ENCODE data around the gene RCN1. TPM values are rescaled to one million over a fixed set of nuclear protein-coding genes. Genes with fewer than 3 reads are reported as not detected.

RCN1 gene
- total and polyA plus RNA-seq, 9 of the 15 experiments (the other 6 are each of a cell fraction or from before 2014, with no cell fraction given) = 2.1 to 8.7 (median 7.2) TPM

- no peak for FAIRE-seq
Observed at GRCh38 chr11:32116668-32117067, 25.8 kb downstream of the RCN1 start.

More at GRCh38 chr11:32116668-32117067, 25.8 kb downstream of the RCN1 start:
- no peaks in the 10 kb centered on the region for H3K9me1 ChIP-seq (ENCODE audit: control insufficient read depth, insufficient read depth, low read length)
- CTCF ChIA-PET (ENCODE audit: low intra/inter-chr PET ratio) = no interaction called here
- H3K27ac ChIP-seq (ENCODE audit: extremely low read depth, low read depth, low read length) = no peak overlapping the region
- TF ChIP-seq, protein P1, sequence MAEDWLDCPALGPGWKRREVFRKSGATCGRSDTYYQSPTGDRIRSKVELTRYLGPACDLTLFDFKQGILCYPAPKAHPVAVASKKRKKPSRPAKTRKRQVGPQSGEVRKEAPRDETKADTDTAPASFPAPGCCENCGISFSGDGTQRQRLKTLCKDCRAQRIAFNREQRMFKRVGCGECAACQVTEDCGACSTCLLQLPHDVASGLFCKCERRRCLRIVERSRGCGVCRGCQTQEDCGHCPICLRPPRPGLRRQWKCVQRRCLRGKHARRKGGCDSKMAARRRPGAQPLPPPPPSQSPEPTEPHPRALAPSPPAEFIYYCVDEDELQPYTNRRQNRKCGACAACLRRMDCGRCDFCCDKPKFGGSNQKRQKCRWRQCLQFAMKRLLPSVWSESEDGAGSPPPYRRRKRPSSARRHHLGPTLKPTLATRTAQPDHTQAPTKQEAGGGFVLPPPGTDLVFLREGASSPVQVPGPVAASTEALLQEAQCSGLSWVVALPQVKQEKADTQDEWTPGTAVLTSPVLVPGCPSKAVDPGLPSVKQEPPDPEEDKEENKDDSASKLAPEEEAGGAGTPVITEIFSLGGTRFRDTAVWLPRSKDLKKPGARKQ (CRISPR knock-in tag; IDR thresholded peaks at IDR 0.05) = no peak
- no peak for TF ChIP-seq MIER1 (IDR thresholded peaks at IDR 0.05; ENCODE audit: low read depth)
- TF ChIP-seq BRD9 (IDR thresholded peaks at IDR 0.05; ENCODE audit: low read depth, partially characterized antibody) = no peak
- TF ChIP-seq KAT2B (IDR thresholded peaks at IDR 0.05; ENCODE audit: low read depth, low read length) = no peak
- TF ChIP-seq FOXP1 (CRISPR knock-in tag; IDR thresholded peaks at IDR 0.05) = no peak
- TF ChIP-seq ZBED1 (IDR thresholded peaks at IDR 0.05) = no peak
- no TSS peak for BruUV-seq (replicated peaks)
- H4K20me1 ChIP-seq (replicated peaks; ENCODE audit: control insufficient read depth, insufficient read depth, low read length) = no peaks in the 10 kb centered on the region
- H3K9me3 ChIP-seq (replicated peaks; ENCODE audit: control insufficient read depth, insufficient read depth, low read depth, low read length) = no peaks in the 10 kb centered on the region
- intact Hi-C loops (cut with micrococcal nuclease) (no loop called here), in situ Hi-C loops (cut with MboI) (no loop called here)
- H3K79me2 ChIP-seq (ENCODE audit: control insufficient read depth, insufficient read depth, low read length) = no peaks in the 10 kb centered on the region
- POLR2A ChIA-PET = no interaction called here
- no peaks in the 10 kb centered on the region for H3K4me1 ChIP-seq (replicated peaks in 1 of 2; ENCODE audit: control insufficient read depth in 2 of 2, insufficient read depth in 2 of 2, low read length in 2 of 2)
- H2AFZ ChIP-seq (ENCODE audit: low read depth, low read length) = no peak overlapping the region
- WGBS (ENCODE audit: insufficient coverage, low coverage, missing lambda C conversion rate) = 0% methylated on average over 2 of the region's 2 CpGs
- no peaks in the 10 kb centered on the region for H3K36me3 ChIP-seq (ENCODE audit: control insufficient read depth, insufficient read depth, low read length)
- H3K9ac ChIP-seq (ENCODE audit: insufficient read depth in 1 of 2, low read depth in 2 of 2, low read length in 2 of 2) = no peak overlapping the region
- no peaks in the 10 kb centered on the region; a peak in 2 of 5 replicates for H3K27me3 ChIP-seq (ENCODE audit: control insufficient read depth in 2 of 2, insufficient read depth in 2 of 2, low read length in 2 of 2)
- no peak for DNase-seq (ENCODE audit: extremely low read depth in 1 of 4, low spot score in 3 of 4)
- no peak overlapping the region for H3K4me2 ChIP-seq (ENCODE audit: insufficient read depth, low read length)
- no peak for ATAC-seq
- H3K4me3 ChIP-seq = no peak overlapping the region
